Esophagus (tissue), 2 donors: ENCODE measurements around the gene HNF1B. TPM values are rescaled to one million over a fixed set of nuclear protein-coding genes. Genes with fewer than 3 reads are reported as not detected.

ENCODE experiments used
- H3K27ac ChIP-seq, 2 donors: one replicate each; pipeline ENCODE4 v1.5.1; 2013; ENCODE audit warnings: low read depth in 2 of 2, mild to moderate bottlenecking in 2 of 2, inconsistent platforms in 1 of 2, low read length in 1 of 2, moderate library complexity in 1 of 2
- H3K27me3 ChIP-seq, 2 donors: one replicate each; pipeline ENCODE4 v1.6.1; 2013; ENCODE audit warnings: low read length in 2 of 2, control low read depth in 1 of 2, mild to moderate bottlenecking in 1 of 2; ENCODE audit not compliant: insufficient read depth in 2 of 2, control insufficient read depth in 1 of 2
- H3K36me3 ChIP-seq, 2 donors: one replicate each; pipeline ENCODE4 v1.6.1; 2013; ENCODE audit warnings: low read length in 1 of 2; ENCODE audit not compliant: control insufficient read depth in 2 of 2, insufficient read depth in 2 of 2
- H3K4me1 ChIP-seq, 2 donors: one replicate each; pipeline ENCODE4 v1.6.1; 2013; ENCODE audit warnings: low read length in 1 of 2; ENCODE audit not compliant: control insufficient read depth in 2 of 2, insufficient read depth in 2 of 2
- H3K4me3 ChIP-seq, 2 donors: one replicate each; pipeline ENCODE4 v1.5.1; 2013; ENCODE audit warnings: low read length in 2 of 2, mild to moderate bottlenecking in 2 of 2, low read depth in 1 of 2, moderate library complexity in 1 of 2
- H3K9me3 ChIP-seq, 2 donors: one replicate each; pipeline ENCODE4 v1.6.1; 2013; ENCODE audit warnings: mild to moderate bottlenecking in 2 of 2, low read depth in 1 of 2, low read length in 1 of 2, moderate library complexity in 1 of 2; ENCODE audit not compliant: control insufficient read depth in 2 of 2, insufficient read depth in 1 of 2
- WGBS, 2 donors: extraction: QIAGEN DNeasy Blood & Tissue Kit; methylation state at CpG; one replicate each; pipeline ENCODE4 v1.1.7; 2013; 5-methylcytosine and 5-hydroxymethylcytosine counted together
- polyA plus RNA-seq, 2 donors: library from polyadenylated mRNA; stranded (reverse); fragments of 200-250 nt; gene quantifications; one replicate each; pipeline ENCODE4 v1.2.3, GENCODE V29; 2013
- donor health status: healthy with polysubstance abuse.
- donor health status: Bipolar disorder and iron deficiency.

The HNF1B gene
- polyA plus RNA-seq, 2 donors = 0.01 TPM; not detected in 1

- WGBS, 2 donors = 58 to 80% methylated on average over 2 of the region's 2 CpGs
- peaks cover 11 to 34% of the 10 kb centered on the region in 2 donors for H3K27me3 ChIP-seq
These were observed 2.4 kb upstream of the HNF1B start for GRCh38 chr17:37747222-37747621.

DNA sequence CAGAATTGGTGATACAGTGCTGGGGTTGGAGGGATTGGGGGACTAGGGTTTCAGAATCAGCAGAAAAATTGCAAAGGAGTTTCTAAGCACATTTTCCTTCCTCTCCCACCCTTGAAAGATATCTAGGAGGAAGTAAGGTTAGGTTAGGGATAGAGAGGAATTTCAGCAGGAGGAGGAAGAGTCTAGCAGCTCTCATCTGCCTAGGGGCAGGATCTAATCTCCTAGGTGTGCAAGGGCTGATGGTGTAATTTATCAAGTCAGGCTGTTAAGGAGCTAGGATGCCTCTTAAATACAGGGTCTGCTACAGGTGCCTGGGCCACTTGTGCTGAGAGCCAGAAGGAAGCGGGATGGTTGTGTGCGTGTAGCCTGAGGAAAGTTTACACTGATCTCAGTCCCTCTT is 1.8 kb upstream of the HNF1B start:
- Histone ChIP-seq H3K36me3 (no peaks in the 10 kb centered on the region), H3K27me3 (peaks cover 11 to 34% of the 10 kb centered on the region in 2 donors), H3K27ac (no peak overlapping the region), H3K4me1 (peaks cover 7 to 13% of the 10 kb centered on the region in 2 donors), H3K4me3 (no peak overlapping the region), H3K9me3 (no peaks in the 10 kb centered on the region)
- WGBS, 2 donors = 67 to 82% methylated on average over 2 of the region's 2 CpGs

More at GRCh38 chr17:37747222-37747621, 2.4 kb upstream of the HNF1B start:
- H3K36me3 ChIP-seq = no peaks in the 10 kb centered on the region
- no peaks in the 10 kb centered on the region for H3K9me3 ChIP-seq
- peaks cover 7 to 8% of the 10 kb centered on the region in 2 donors for H3K4me1 ChIP-seq
- no peak overlapping the region for H3K4me3 ChIP-seq
- H3K27ac ChIP-seq = no peak overlapping the region

GRCh38 chr17:37745801-37746426 is 1.1 kb upstream of the HNF1B start:
- H3K4me1 ChIP-seq = peaks cover 7 to 13% of the 10 kb centered on the region in 2 donors

DNA sequence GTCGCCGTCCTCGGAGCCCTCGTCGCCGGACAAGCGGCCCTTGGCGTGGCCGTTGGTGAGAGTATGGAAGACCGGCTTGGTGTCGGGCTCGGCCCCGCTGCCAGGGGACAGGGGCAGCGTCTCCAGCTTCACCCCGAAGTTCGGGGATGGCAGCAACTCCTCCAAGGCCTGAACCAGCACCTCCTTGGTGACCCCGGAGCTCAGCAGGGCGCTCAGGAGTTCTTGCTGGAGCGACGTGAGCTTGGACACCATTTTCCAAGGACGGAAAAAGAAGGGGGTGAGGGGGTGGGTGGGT is 279 bp downstream of the HNF1B start:
- H3K4me3 ChIP-seq = no peak overlapping the region
- peaks cover 11 to 41% of the 10 kb centered on the region in 2 donors for H3K27me3 ChIP-seq
- H3K27ac ChIP-seq = no peak overlapping the region
- no peaks in the 10 kb centered on the region for H3K9me3 ChIP-seq
- peaks cover 7 to 13% of the 10 kb centered on the region in 2 donors for H3K4me1 ChIP-seq
- 7 to 11% methylated on average over 21 of the region's 21 CpGs for whole genome bisulfite sequencing, 2 donors
- no peaks in the 10 kb centered on the region for H3K36me3 ChIP-seq

More at GRCh38 chr17:37745801-37746426, 1.1 kb upstream of the HNF1B start:
- 21 to 39% methylated on average over 20 of the region's 20 CpGs for WGBS, 2 donors
- Histone ChIP-seq H3K9me3 (no peaks in the 10 kb centered on the region), H3K4me3 (no peak overlapping the region), H3K36me3 (no peaks in the 10 kb centered on the region), H3K27ac (no peak overlapping the region), H3K27me3 (peaks cover 11 to 34% of the 10 kb centered on the region in 2 donors)

DNA sequence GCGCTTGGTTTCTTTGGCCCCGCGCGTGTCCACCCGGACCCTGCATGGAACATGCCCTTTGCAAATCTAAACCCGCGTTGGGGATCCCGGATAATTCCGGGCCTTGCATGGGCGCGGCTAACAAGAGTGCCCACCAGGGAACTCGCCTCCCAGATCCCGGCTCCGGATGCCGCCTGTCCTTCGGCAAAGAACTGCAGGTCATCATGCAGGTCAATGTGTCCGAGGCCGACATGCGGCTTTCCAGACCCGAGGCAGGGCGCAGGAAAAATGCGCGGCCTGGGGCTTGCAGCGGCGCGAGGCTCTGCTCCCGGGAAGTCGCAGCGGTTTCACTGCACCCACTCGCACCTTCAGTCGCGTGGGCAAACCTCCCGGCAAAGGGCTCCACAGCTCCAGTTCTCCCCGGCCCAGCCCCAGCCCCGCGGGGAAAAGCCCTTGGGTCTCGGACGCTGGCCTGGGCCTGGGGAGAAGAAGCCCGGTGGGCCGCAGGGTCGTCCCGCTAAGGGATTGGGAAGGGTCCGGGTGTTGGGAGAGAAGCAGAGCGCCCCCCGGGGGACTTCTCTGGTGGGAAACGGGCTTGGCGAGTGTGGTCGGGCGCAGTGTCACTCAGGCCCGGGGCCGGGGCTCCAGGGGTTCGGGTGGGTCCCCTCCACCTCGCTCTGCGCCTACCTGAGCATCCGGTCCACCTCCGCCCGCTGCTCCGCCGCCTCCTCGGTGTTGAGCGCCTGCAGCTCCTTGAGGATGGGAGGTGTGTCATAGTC is 805 bp downstream of the HNF1B start:
- WGBS, 2 donors = 2 to 5% methylated on average over 54 to 61 of the region's 61 CpGs
- Histone ChIP-seq H3K4me3 (peak overlapping the region in 1 of 2 donors; percentile 43), H3K27ac (no peak overlapping the region), H3K4me1 (peaks cover 7 to 13% of the 10 kb centered on the region in 2 donors), H3K27me3 (peaks cover 11 to 44% of the 10 kb centered on the region in 2 donors), H3K9me3 (no peaks in the 10 kb centered on the region), H3K36me3 (no peaks in the 10 kb centered on the region)

GRCh38 chr17:37743612-37743874 is 1.3 kb downstream of the HNF1B start:
- Histone ChIP-seq H3K9me3 (no peaks in the 10 kb centered on the region), H3K36me3 (no peaks in the 10 kb centered on the region), H3K27ac (no peak overlapping the region), H3K27me3 (peaks cover 11 to 45% of the 10 kb centered on the region in 2 donors), H3K4me3 (peak overlapping the region in 1 of 2 donors; percentile 43), H3K4me1 (peaks cover 7 to 13% of the 10 kb centered on the region in 2 donors)
- 4% methylated on average over 19 of the region's 19 CpGs for WGBS, 2 donors

DNA sequence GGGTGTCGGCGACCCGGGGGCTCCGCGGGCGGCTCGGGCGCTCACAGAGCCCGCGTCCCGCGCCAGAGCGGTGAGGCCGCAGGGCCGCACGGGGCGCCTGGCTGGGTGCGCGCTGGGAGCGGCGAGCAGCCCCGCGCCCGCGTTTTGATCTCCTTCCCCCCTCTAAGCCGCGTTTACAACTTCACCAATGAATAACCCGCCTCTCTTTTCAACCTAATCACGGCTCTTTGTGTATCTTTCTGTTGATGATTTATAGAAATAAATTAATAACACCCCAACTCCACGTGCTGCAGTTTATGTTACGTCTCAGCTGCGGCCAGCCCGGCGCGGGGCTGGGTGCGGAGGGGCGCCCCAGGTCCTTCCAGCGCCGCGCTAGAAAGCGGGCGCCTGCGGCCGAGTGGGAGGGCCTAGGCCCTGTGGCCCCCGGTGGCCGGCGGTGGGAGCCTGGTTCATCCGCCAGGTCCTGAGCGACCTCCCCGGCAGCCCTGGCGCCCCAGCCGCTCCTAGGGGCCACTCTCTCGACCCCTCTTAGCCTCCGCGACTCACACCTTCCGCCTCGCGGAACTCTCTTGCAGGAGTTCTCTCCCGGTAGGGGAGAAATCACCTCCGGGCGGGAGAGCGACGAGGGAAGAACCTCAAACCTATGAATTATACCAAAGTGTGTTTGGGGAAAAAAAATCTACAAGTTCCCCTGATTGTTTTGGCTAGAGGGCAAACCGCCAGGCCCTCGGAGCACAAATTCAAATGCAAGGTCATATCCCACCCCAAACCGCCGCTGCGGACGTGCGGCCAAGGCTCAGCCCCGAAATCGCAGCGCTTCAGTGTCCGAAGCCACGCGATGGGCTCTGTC is 1.9 kb downstream of the HNF1B start:
- H3K4me3 ChIP-seq = peak overlapping the region; percentile 1 to 43
- H3K27me3 ChIP-seq = peaks cover 11 to 45% of the 10 kb centered on the region in 2 donors
- H3K4me1 ChIP-seq = peaks cover 7 to 13% of the 10 kb centered on the region in 2 donors
- no peaks in the 10 kb centered on the region for H3K9me3 ChIP-seq
- no peak overlapping the region for H3K27ac ChIP-seq
- H3K36me3 ChIP-seq = no peaks in the 10 kb centered on the region
- 2 to 5% methylated on average over 67 to 76 of the region's 76 CpGs for WGBS, 2 donors

GRCh38 chr17:37742116-37742761 is 2.6 kb downstream of the HNF1B start:
- no peaks in the 10 kb centered on the region for H3K36me3 ChIP-seq
- H3K27ac ChIP-seq = no peak overlapping the region
- H3K27me3 ChIP-seq = peaks cover 11 to 47% of the 10 kb centered on the region in 2 donors
- peak overlapping the region; percentile 1 to 43 for H3K4me3 ChIP-seq
- WGBS, 2 donors = 2 to 3% methylated on average over 51 of the region's 51 CpGs
- peaks cover 7 to 13% of the 10 kb centered on the region in 2 donors for H3K4me1 ChIP-seq
- no peaks in the 10 kb centered on the region for H3K9me3 ChIP-seq
